ENCODE measurements around the gene VPS4A.

The VPS4A gene

GRCh38 chr16:69309316-69309715, 1.8 kb upstream of the VPS4A start:
- TF ChIP-seq TCF12 (IDR thresholded peaks at IDR 0.05; ENCODE audit: low read depth) (no peak), YY1 (IDR thresholded peaks at IDR 0.05; ENCODE audit: low read depth) (no peak), TAF1 (IDR thresholded peaks at IDR 0.05; ENCODE audit: low read depth) (no peak)

- TF ChIP-seq ZBTB7A (IDR thresholded peaks at IDR 0.05; ENCODE audit: low read depth) (peak; percentile 36; the same call in 1 of the 2 replicates), TAF1 (IDR thresholded peaks at IDR 0.05; ENCODE audit: low read depth) (no peak), FOXM1 (IDR thresholded peaks at IDR 0.05; ENCODE audit: borderline replicate concordance, low read depth) (no peak), NFIC (IDR thresholded peaks at IDR 0.05) (no peak), EP300 (IDR thresholded peaks at IDR 0.05; ENCODE audit: borderline replicate concordance) (no peak), MAX (IDR thresholded peaks at IDR 0.05) (peak; percentile 2), YY1 (IDR thresholded peaks at IDR 0.05; ENCODE audit: low read depth) (peak; percentile 4; the same call in 1 of the 2 replicates), CREB1 (IDR thresholded peaks at IDR 0.05; ENCODE audit: low read depth) (no peak), REST (IDR thresholded peaks at IDR 0.05; ENCODE audit: low read depth) (no peak), CEBPB (IDR thresholded peaks at IDR 0.05) (no peak), TCF12 (IDR thresholded peaks at IDR 0.05; ENCODE audit: low read depth) (peak; percentile 20; the same call in 1 of the 2 replicates), USF1 (IDR thresholded peaks at IDR 0.05) (no peak)
These were observed 610 bp downstream of the VPS4A start for GRCh38 chr16:69311533-69312387.

- no peak for TF ChIP-seq NFIC (IDR thresholded peaks at IDR 0.05)
- TF ChIP-seq TEAD4 (IDR thresholded peaks at IDR 0.05) = no peak
- TF ChIP-seq TAF1 (IDR thresholded peaks at IDR 0.05; ENCODE audit: low read depth) = no peak
- TF ChIP-seq MAX (IDR thresholded peaks at IDR 0.05) = no peak
- TF ChIP-seq EGR1 (IDR thresholded peaks at IDR 0.05) = no peak
- no peak for TF ChIP-seq YY1 (IDR thresholded peaks at IDR 0.05; ENCODE audit: low read depth)
- no peak for TF ChIP-seq EP300 (IDR thresholded peaks at IDR 0.05; ENCODE audit: borderline replicate concordance)
- TF ChIP-seq CEBPB (IDR thresholded peaks at IDR 0.05) = no peak
- no peak for TF ChIP-seq FOXM1 (IDR thresholded peaks at IDR 0.05; ENCODE audit: borderline replicate concordance, low read depth)
- no peak for TF ChIP-seq RAD21 (IDR thresholded peaks at IDR 0.05; ENCODE audit: low read depth)
- TF ChIP-seq REST (IDR thresholded peaks at IDR 0.05; ENCODE audit: low read depth) = no peak
- TF ChIP-seq TCF12 (IDR thresholded peaks at IDR 0.05; ENCODE audit: low read depth) = no peak
- TF ChIP-seq USF1 (IDR thresholded peaks at IDR 0.05) = no peak
- TF ChIP-seq ZBTB7A (IDR thresholded peaks at IDR 0.05; ENCODE audit: low read depth) = no peak
- TF ChIP-seq CREB1 (IDR thresholded peaks at IDR 0.05; ENCODE audit: low read depth) = no peak
These were observed 2.3 kb downstream of the VPS4A start for GRCh38 chr16:69313469-69313868.

- TF ChIP-seq RAD21 (IDR thresholded peaks at IDR 0.05; ENCODE audit: low read depth) (no peak), EGR1 (IDR thresholded peaks at IDR 0.05) (no peak), MAX (IDR thresholded peaks at IDR 0.05) (no peak), REST (IDR thresholded peaks at IDR 0.05; ENCODE audit: low read depth) (no peak), TEAD4 (IDR thresholded peaks at IDR 0.05) (no peak), NFIC (IDR thresholded peaks at IDR 0.05) (no peak), USF1 (IDR thresholded peaks at IDR 0.05) (no peak), YY1 (IDR thresholded peaks at IDR 0.05; ENCODE audit: low read depth) (no peak), CEBPB (IDR thresholded peaks at IDR 0.05) (no peak)
These were observed 3.4 kb downstream of the VPS4A start for GRCh38 chr16:69314534-69314933.
